ENCODE measurements around the gene FOXN3. TPM values are rescaled to one million over a fixed set of nuclear protein-coding genes. Genes with fewer than 3 reads are reported as not detected.

Gene FOXN3
- total and polyA plus RNA-seq, 2 experiments from 2014 or later, result 98.9 to 167 TPM

DNA sequence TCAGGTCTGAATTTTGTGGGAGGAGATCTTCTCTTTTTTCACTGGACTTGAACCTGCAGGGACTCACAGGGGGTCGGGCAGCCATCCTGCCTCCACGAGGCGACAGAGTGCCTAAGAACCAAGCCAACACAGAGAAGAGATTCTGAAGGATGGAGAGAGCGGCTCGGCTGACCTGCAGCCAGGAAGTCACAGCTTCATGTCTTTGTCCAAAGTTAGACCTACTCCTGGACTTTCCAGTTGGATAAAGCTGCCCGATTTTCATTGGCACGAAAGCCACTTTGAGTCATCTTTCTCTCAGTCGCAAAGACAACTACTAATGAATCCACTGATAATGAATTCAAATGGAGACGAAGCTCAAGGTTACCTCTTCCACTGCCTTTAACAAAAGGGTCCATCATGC lies 106.8 kb downstream of the FOXN3 start:
- H4K20me1 ChIP-seq (replicated peaks; ENCODE audit: insufficient read depth), result peaks cover 21% of the 10 kb centered on the region
- peak overlapping the region; percentile 61 for H3K27ac Mint-ChIP-seq

More for the DNA sequence above, 106.8 kb downstream of the FOXN3 start:
- Mint-ChIP-seq H3K27me3 (ENCODE audit: insufficient read depth, low read depth, poor library complexity) (peaks cover 15% of the 10 kb centered on the region), H3K4me3 (no peak overlapping the region), H3K9me3 (no peaks in the 10 kb centered on the region), H3K36me3 (ENCODE audit: low read depth) (peaks cover 45% of the 10 kb centered on the region), H3K4me1 (peaks cover 59% of the 10 kb centered on the region)
- Histone ChIP-seq H3K4me3 (no peak overlapping the region), H3K4me2 (peak overlapping the region; percentile 27; the same call in 1 of the 2 replicates), H3K4me1 (ENCODE audit: insufficient read depth) (peaks cover 56% of the 10 kb centered on the region), H3K36me3 (ENCODE audit: insufficient read depth) (no peaks in the 10 kb centered on the region), H3K27ac (ENCODE audit: low read depth) (0 out of 2 replicates have a peak overlapping the region, but pooled peaks have one; percentile 61), H3F3A (replicated peaks; ENCODE audit: low read depth) (peaks cover 11% of the 10 kb centered on the region; the same call in 1 of the 2 replicates), H3K27me3 (ENCODE audit: insufficient read depth) (no peaks in the 10 kb centered on the region), H3K79me2 (replicated peaks; ENCODE audit: insufficient read depth) (peaks cover 99% of the 10 kb centered on the region), H3K9me2 (ENCODE audit: insufficient read depth) (no peaks in the 10 kb centered on the region), H2AFZ (no peak overlapping the region)
- no peak for TF ChIP-seq EZH2 (IDR thresholded peaks at IDR 0.05; ENCODE audit: low read depth, unreplicated experiment)
- no peak for TF ChIP-seq JUNB (IDR thresholded peaks at IDR 0.05; ENCODE audit: unreplicated experiment)
- TF ChIP-seq NANOG (IDR thresholded peaks at IDR 0.05; ENCODE audit: borderline replicate concordance), result no peak
- no peak for TF ChIP-seq ZNF114 (CRISPR knock-in tag; IDR thresholded peaks at IDR 0.05)
- TF ChIP-seq, protein P1, sequence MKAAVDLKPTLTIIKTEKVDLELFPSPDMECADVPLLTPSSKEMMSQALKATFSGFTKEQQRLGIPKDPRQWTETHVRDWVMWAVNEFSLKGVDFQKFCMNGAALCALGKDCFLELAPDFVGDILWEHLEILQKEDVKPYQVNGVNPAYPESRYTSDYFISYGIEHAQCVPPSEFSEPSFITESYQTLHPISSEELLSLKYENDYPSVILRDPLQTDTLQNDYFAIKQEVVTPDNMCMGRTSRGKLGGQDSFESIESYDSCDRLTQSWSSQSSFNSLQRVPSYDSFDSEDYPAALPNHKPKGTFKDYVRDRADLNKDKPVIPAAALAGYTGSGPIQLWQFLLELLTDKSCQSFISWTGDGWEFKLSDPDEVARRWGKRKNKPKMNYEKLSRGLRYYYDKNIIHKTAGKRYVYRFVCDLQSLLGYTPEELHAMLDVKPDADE (IDR thresholded peaks at IDR 0.05), result no peak
- TF ChIP-seq ZNF331 (CRISPR knock-in tag; IDR thresholded peaks at IDR 0.05; ENCODE audit: low read depth), result no peak
- no peak for TF ChIP-seq CREB1 (CRISPR knock-in tag; IDR thresholded peaks at IDR 0.05; ENCODE audit: low read depth)
- TF ChIP-seq, protein P2, sequence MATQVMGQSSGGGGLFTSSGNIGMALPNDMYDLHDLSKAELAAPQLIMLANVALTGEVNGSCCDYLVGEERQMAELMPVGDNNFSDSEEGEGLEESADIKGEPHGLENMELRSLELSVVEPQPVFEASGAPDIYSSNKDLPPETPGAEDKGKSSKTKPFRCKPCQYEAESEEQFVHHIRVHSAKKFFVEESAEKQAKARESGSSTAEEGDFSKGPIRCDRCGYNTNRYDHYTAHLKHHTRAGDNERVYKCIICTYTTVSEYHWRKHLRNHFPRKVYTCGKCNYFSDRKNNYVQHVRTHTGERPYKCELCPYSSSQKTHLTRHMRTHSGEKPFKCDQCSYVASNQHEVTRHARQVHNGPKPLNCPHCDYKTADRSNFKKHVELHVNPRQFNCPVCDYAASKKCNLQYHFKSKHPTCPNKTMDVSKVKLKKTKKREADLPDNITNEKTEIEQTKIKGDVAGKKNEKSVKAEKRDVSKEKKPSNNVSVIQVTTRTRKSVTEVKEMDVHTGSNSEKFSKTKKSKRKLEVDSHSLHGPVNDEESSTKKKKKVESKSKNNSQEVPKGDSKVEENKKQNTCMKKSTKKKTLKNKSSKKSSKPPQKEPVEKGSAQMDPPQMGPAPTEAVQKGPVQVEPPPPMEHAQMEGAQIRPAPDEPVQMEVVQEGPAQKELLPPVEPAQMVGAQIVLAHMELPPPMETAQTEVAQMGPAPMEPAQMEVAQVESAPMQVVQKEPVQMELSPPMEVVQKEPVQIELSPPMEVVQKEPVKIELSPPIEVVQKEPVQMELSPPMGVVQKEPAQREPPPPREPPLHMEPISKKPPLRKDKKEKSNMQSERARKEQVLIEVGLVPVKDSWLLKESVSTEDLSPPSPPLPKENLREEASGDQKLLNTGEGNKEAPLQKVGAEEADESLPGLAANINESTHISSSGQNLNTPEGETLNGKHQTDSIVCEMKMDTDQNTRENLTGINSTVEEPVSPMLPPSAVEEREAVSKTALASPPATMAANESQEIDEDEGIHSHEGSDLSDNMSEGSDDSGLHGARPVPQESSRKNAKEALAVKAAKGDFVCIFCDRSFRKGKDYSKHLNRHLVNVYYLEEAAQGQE (IDR thresholded peaks at IDR 0.05; ENCODE audit: unreplicated experiment), result no peak
- TF ChIP-seq STAT1 (IDR thresholded peaks at IDR 0.05; ENCODE audit: unreplicated experiment), result no peak
- TF ChIP-seq, protein P3, sequence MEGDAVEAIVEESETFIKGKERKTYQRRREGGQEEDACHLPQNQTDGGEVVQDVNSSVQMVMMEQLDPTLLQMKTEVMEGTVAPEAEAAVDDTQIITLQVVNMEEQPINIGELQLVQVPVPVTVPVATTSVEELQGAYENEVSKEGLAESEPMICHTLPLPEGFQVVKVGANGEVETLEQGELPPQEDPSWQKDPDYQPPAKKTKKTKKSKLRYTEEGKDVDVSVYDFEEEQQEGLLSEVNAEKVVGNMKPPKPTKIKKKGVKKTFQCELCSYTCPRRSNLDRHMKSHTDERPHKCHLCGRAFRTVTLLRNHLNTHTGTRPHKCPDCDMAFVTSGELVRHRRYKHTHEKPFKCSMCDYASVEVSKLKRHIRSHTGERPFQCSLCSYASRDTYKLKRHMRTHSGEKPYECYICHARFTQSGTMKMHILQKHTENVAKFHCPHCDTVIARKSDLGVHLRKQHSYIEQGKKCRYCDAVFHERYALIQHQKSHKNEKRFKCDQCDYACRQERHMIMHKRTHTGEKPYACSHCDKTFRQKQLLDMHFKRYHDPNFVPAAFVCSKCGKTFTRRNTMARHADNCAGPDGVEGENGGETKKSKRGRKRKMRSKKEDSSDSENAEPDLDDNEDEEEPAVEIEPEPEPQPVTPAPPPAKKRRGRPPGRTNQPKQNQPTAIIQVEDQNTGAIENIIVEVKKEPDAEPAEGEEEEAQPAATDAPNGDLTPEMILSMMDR (conservative IDR thresholded peaks at IDR 0.05; ENCODE audit: low read depth in 2 of 2), result no peak
- TF ChIP-seq, protein P4, sequence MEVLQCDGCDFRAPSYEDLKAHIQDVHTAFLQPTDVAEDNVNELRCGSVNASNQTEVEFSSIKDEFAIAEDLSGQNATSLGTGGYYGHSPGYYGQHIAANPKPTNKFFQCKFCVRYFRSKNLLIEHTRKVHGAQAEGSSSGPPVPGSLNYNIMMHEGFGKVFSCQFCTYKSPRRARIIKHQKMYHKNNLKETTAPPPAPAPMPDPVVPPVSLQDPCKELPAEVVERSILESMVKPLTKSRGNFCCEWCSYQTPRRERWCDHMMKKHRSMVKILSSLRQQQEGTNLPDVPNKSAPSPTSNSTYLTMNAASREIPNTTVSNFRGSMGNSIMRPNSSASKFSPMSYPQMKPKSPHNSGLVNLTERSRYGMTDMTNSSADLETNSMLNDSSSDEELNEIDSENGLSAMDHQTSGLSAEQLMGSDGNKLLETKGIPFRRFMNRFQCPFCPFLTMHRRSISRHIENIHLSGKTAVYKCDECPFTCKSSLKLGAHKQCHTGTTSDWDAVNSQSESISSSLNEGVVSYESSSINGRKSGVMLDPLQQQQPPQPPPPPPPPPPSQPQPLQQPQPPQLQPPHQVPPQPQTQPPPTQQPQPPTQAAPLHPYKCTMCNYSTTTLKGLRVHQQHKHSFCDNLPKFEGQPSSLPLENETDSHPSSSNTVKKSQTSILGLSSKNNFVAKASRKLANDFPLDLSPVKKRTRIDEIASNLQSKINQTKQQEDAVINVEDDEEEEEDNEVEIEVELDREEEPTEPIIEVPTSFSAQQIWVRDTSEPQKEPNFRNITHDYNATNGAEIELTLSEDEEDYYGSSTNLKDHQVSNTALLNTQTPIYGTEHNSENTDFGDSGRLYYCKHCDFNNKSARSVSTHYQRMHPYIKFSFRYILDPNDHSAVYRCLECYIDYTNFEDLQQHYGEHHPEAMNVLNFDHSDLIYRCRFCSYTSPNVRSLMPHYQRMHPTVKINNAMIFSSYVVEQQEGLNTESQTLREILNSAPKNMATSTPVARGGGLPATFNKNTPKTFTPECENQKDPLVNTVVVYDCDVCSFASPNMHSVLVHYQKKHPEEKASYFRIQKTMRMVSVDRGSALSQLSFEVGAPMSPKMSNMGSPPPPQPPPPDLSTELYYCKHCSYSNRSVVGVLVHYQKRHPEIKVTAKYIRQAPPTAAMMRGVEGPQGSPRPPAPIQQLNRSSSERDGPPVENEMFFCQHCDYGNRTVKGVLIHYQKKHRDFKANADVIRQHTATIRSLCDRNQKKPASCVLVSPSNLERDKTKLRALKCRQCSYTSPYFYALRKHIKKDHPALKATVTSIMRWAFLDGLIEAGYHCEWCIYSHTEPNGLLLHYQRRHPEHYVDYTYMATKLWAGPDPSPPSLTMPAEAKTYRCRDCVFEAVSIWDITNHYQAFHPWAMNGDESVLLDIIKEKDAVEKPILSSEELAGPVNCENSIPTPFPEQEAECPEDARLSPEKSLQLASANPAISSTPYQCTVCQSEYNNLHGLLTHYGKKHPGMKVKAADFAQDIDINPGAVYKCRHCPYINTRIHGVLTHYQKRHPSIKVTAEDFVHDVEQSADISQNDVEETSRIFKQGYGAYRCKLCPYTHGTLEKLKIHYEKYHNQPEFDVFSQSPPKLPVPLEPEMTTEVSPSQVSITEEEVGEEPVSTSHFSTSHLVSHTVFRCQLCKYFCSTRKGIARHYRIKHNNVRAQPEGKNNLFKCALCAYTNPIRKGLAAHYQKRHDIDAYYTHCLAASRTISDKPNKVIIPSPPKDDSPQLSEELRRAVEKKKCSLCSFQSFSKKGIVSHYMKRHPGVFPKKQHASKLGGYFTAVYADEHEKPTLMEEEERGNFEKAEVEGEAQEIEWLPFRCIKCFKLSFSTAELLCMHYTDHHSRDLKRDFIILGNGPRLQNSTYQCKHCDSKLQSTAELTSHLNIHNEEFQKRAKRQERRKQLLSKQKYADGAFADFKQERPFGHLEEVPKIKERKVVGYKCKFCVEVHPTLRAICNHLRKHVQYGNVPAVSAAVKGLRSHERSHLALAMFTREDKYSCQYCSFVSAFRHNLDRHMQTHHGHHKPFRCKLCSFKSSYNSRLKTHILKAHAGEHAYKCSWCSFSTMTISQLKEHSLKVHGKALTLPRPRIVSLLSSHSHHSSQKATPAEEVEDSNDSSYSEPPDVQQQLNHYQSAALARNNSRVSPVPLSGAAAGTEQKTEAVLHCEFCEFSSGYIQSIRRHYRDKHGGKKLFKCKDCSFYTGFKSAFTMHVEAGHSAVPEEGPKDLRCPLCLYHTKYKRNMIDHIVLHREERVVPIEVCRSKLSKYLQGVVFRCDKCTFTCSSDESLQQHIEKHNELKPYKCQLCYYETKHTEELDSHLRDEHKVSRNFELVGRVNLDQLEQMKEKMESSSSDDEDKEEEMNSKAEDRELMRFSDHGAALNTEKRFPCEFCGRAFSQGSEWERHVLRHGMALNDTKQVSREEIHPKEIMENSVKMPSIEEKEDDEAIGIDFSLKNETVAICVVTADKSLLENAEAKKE (CRISPR knock-in tag; IDR thresholded peaks at IDR 0.05), result no peak
- TF ChIP-seq POLR2AphosphoS5 (IDR thresholded peaks at IDR 0.05; ENCODE audit: low read depth), result no peak
- TF ChIP-seq EZH2phosphoT487 (IDR thresholded peaks at IDR 0.05; ENCODE audit: unreplicated experiment), result no peak
- ATAC-seq, result no peak; the same call in 1 of the 3 replicates
- no peak for DNase-seq (ENCODE audit: low spot score)

Measured in GM23338 (cell line).